22Rv1 (cell line): Measurements from ENCODE around the gene MYO1F.

Experiments used
- CTCF ChIP-seq: fragments of 450-650 bp; IDR thresholded peaks from 2 replicates; pipeline ENCODE4 v1.5.1; 2017; ENCODE audit warnings: mild to moderate bottlenecking
- ZFX ChIP-seq: fragments of 450-650 bp; IDR thresholded peaks from 2 replicates; pipeline ENCODE4 v1.6.1; 2017; ENCODE audit warnings: antibody characterized with exemption, borderline replicate concordance

GRCh38 chr19:8489561-8490394 is 87.5 kb downstream of the MYO1F start:
- TF ChIP-seq CTCF (no peak), ZFX (no peak)
